Astrocyte of the spinal cord (primary cell): ENCODE measurements around the gene ZBTB20.

Experiments used
- DNase-seq: peaks from one replicate; pipeline ENCODE4 v3.0.0; 2011; ENCODE audit warnings: low read depth, low spot score
- H3K4me3 ChIP-seq: 2 replicates; pipeline ENCODE4 v1.5.1; 2011; ENCODE audit warnings: low read depth, mild to moderate bottlenecking, low read length, moderate library complexity
- CTCF ChIP-seq: IDR thresholded peaks from 2 replicates; pipeline ENCODE4 v1.5.1; 2012; ENCODE audit warnings: low read depth, mild to moderate bottlenecking, low read length, inconsistent platforms
- in situ Hi-C: cut with HindIII; loops from 2 replicates; pipeline ENCODE4 v1.10.0; 2017; ENCODE audit warnings: low sequenced_read_pairs

Gene ZBTB20

DNA sequence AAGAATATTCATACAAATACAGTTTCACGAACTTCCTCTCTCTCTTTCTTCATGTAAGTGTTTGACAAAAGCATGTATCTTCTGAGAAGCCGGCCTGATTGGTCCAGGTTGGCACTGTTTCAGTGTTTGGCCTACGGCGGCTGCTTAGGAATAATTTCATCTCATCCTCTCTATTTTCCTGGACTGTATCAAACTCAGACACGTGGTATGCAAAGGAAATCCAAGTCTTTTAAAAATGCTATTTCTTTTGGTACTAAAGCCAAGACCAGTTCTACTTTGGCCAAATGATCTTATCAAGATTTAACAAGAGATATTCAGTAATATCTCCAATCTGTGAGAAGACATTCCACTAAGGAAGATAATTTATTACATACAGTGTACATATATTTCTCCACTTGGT lies 700.5 kb downstream of the ZBTB20 start:
- no peak overlapping the region for H3K4me3 ChIP-seq
- DNase-seq = no peak
- in situ Hi-C loops = no loop called here
- TF ChIP-seq CTCF = no peak

- in situ Hi-C loops = no loop called here
- TF ChIP-seq CTCF = no peak
- no peak overlapping the region for H3K4me3 ChIP-seq
- DNase-seq = no peak
Measured at GRCh38 chr3:114445233-114445632, 701.9 kb downstream of the ZBTB20 start.

DNA sequence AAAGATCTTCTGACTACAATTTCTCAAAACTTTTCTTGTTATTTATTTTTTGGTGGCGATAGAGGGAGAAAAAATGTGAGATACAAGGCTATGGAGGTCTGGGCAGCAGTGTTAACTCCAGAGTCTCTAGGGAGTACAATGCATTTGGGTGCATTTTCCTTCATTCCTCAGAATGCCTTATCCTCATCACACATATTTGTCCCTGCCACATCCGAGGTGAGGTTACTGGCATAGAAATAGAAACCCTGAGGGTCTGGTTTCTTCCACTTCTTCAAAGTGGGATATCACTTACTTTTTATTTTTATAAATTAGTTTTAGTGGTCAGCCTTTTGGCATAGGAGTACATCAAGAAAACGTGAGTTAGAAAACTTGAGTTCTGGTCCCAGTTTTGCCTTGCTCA lies 702.9 kb downstream of the ZBTB20 start:
- no peak overlapping the region for H3K4me3 ChIP-seq
- no peak for TF ChIP-seq CTCF
- no peak for DNase-seq
- in situ Hi-C loops = no loop called here

DNA sequence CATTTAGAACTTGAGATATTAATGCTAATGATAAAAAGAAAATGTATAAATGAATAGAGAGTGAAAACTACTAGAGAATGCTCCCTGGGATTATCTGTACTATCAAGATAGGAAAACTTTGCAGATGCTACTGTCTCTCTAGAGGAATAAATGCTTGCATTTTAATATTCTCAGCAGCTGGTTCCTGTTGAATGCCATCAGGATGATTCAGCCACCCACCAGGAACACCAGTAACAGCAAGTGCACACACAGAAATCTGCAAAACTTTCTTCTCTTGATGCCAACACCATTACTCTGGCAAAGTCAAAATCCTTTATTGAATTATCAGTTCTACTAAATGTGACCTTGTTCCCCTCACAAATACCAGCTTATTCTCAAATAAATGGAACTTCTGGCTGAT lies 704.8 kb downstream of the ZBTB20 start:
- in situ Hi-C loops = no loop called here

GRCh38 chr3:114441386-114441785 lies 705.7 kb downstream of the ZBTB20 start:
- no peak for TF ChIP-seq CTCF
- in situ Hi-C loops = no loop called here
- no peak overlapping the region for H3K4me3 ChIP-seq
- DNase-seq = no peak

More for the DNA sequence above, 704.8 kb downstream of the ZBTB20 start:
- TF ChIP-seq CTCF = no peak
- no peak overlapping the region for H3K4me3 ChIP-seq
- peak; percentile 62 for DNase-seq

GRCh38 chr3:114440700-114441099 lies 706.4 kb downstream of the ZBTB20 start:
- no peak overlapping the region for H3K4me3 ChIP-seq
- no peak for DNase-seq
- in situ Hi-C loops = no loop called here
- no peak for TF ChIP-seq CTCF

GRCh38 chr3:114439284-114439683 lies 707.8 kb downstream of the ZBTB20 start:
- peak; percentile 57 for DNase-seq
- H3K4me3 ChIP-seq = no peak overlapping the region
- no peak for TF ChIP-seq CTCF
- in situ Hi-C loops = no loop called here
